HCT116 (cell line): ENCODE measurements around the gene CCN5. TPM values are rescaled to one million over a fixed set of nuclear protein-coding genes. Genes with fewer than 3 reads are reported as not detected.

Experiments
- ATAC-seq: fragments of 200-7000 bp; cut with Tn5 transposase; 2 replicates; pipeline ENCODE4 v1.9.1; 2020; ENCODE audit warnings: mild to moderate bottlenecking, moderate library complexity
- BruUV-seq: library from RNA; stranded (reverse); fragments of 400-500 nt; replicated peaks from 2 replicates; lab custom pipeline; 2021; lab: Mats Ljungman, UMichigan
- CTCF ChIA-PET: fragments of 300-600 bp; sonication (Branson Sonifier 250); formaldehyde crosslinking; loops from one replicate; lab custom pipeline; 2021; ENCODE audit warnings: antibody characterized with exemption; lab: Charles Lee
- POLR2A ChIA-PET: fragments of 300-600, 350-600 bp; sonication (Branson Sonifier 250); formaldehyde crosslinking; loops from one replicate; lab custom pipeline; 2021; ENCODE audit warnings: antibody characterized with exemption; lab: Charles Lee
- RAD21 ChIA-PET, 2 experiments: fragments of 300-600 bp; sonication (Branson Sonifier 250); formaldehyde crosslinking; loops; one replicate each; lab custom pipeline; 2023; ENCODE audit warnings: low total read pairs in 2 of 2; ENCODE audit not compliant: uncharacterized antibody in 2 of 2, unreplicated experiment in 2 of 2, low non-redundant PET in 1 of 2; lab: Charles Lee
- DNase-seq: peaks from one replicate; pipeline ENCODE4 v3.0.0-alpha.2; 2010; ENCODE audit warnings: low read depth, low spot score
- H2AFZ ChIP-seq: fragments of 200-600 bp; shearing (Covaris generic), sonication (generic); 2 replicates; pipeline ENCODE4 v1.6.1; 2017; ENCODE audit warnings: low read depth, mixed run types, mixed read lengths, antibody characterized with exemption, low read length; ENCODE audit not compliant: poor library complexity, severe bottlenecking
- H3K27ac ChIP-seq: 2 replicates; pipeline ENCODE4 v1.5.1; 2012; ENCODE audit warnings: low read depth, low read length
- H3K27me3 ChIP-seq: fragments of 200-600 bp; sonication (generic); 2 replicates; pipeline ENCODE4 v1.6.1; 2016; ENCODE audit warnings: mixed run types, low read length, mixed read lengths; ENCODE audit not compliant: insufficient read depth
- H3K36me3 ChIP-seq, 2 experiments: fragments of 200-500 bp in 1 of 2; fragments of 200-600 bp in 1 of 2; sonication (Bioruptor generic) in 1 of 2; sonication (generic) in 1 of 2; 2 replicates each; pipeline versions ENCODE4 v1.5.1 to v1.6.1; 2014 to 2016; ENCODE audit warnings: low read length in 2 of 2, inconsistent platforms in 1 of 2, mixed read lengths in 1 of 2, mixed run types in 1 of 2; ENCODE audit not compliant: insufficient read depth in 2 of 2, control insufficient read depth in 1 of 2
- H3K4me1 ChIP-seq, 2 experiments: fragments of 200-600 bp in 1 of 2; sonication (generic) in 1 of 2; 2 replicates each; pipeline versions ENCODE4 v1.5.1 to v1.6.1; 2012 to 2017; ENCODE audit warnings: low read length in 2 of 2, inconsistent platforms in 1 of 2, mild to moderate bottlenecking in 1 of 2, mixed read lengths in 1 of 2, mixed run types in 1 of 2, moderate library complexity in 1 of 2; ENCODE audit not compliant: insufficient read depth in 2 of 2, control insufficient read depth in 1 of 2
- H3K4me2 ChIP-seq: fragments of 200-600 bp; sonication (generic); 2 replicates; pipeline ENCODE4 v1.6.1; 2017; ENCODE audit warnings: mixed run types, low read length, mixed read lengths
- H3K4me3 ChIP-seq, 2 experiments: fragments of 200-600 bp in 1 of 2; sonication (generic) in 1 of 2; replicated peaks in 1 of 2; 2 replicates each; pipeline ENCODE4 v1.5.1; 2011 to 2016; ENCODE audit warnings: low read length in 2 of 2, control low read depth in 1 of 2, low read depth in 1 of 2, mild to moderate bottlenecking in 1 of 2, mixed read lengths in 1 of 2, mixed run types in 1 of 2
- H3K79me2 ChIP-seq: fragments of 200-600 bp; sonication (generic); 2 replicates; pipeline ENCODE4 v1.6.1; 2017; ENCODE audit warnings: mild to moderate bottlenecking, mixed run types, low read length, moderate library complexity, mixed read lengths; ENCODE audit not compliant: insufficient read depth
- H3K9ac ChIP-seq: fragments of 200-600 bp; sonication (generic); 2 replicates; pipeline ENCODE4 v1.6.1; 2016; ENCODE audit warnings: low read length, mixed read lengths
- H3K9me2 ChIP-seq: fragments of 200-600 bp; sonication (generic), shearing (Covaris generic); 2 replicates; pipeline ENCODE4 v1.6.1; 2017; ENCODE audit warnings: mixed run types, mild to moderate bottlenecking, moderate library complexity; ENCODE audit not compliant: insufficient read depth
- H3K9me3 ChIP-seq, 2 experiments: fragments of 200-500 bp in 1 of 2; fragments of 200-600 bp in 1 of 2; sonication (Bioruptor generic) in 1 of 2; sonication (generic) in 1 of 2; 2 replicates each; pipeline ENCODE4 v1.6.1; 2014 to 2017; ENCODE audit warnings: low read length in 2 of 2, mixed read lengths in 2 of 2, inconsistent platforms in 1 of 2, low read depth in 1 of 2, mild to moderate bottlenecking in 1 of 2, mixed run types in 1 of 2, moderate library complexity in 1 of 2; ENCODE audit not compliant: control insufficient read depth in 1 of 2, insufficient read depth in 1 of 2
- H4K20me1 ChIP-seq: fragments of 200-600 bp; sonication (generic), shearing (Covaris generic); 2 replicates; pipeline ENCODE4 v1.6.1; 2017; ENCODE audit warnings: mixed run types, mild to moderate bottlenecking, moderate library complexity; ENCODE audit not compliant: insufficient read depth
- CBX3 ChIP-seq: IDR thresholded peaks from 2 replicates; pipeline ENCODE4 v1.6.1; 2012; ENCODE audit warnings: low read depth
- EGR1 ChIP-seq: IDR thresholded peaks from 2 replicates; pipeline ENCODE4 v1.6.1; 2012; ENCODE audit warnings: low read depth
- EZH2 ChIP-seq: fragments of 200-600 bp; sonication (generic); IDR thresholded peaks from 2 replicates; pipeline ENCODE4 v1.6.1; 2017; ENCODE audit warnings: antibody characterized with exemption, mixed run types
- JUND ChIP-seq: IDR thresholded peaks from 2 replicates; pipeline ENCODE4 v1.6.1; 2012
- POLR2A ChIP-seq: IDR thresholded peaks from 2 replicates; pipeline ENCODE4 v1.7.0; 2011; ENCODE audit warnings: borderline replicate concordance; ENCODE audit not compliant: insufficient read depth, insufficient read length; ENCODE audit errors: extremely low read depth
- POLR2AphosphoS5 ChIP-seq: IDR thresholded peaks from 2 replicates; pipeline ENCODE4 v1.6.1; 2011; ENCODE audit warnings: mild to moderate bottlenecking, low read depth, low read length, moderate library complexity
- RAD21 ChIP-seq: IDR thresholded peaks from 2 replicates; pipeline ENCODE4 v1.6.1; 2012; ENCODE audit warnings: low read depth, mild to moderate bottlenecking
- SIN3A ChIP-seq: IDR thresholded peaks from 2 replicates; pipeline ENCODE4 v1.6.1; 2012; ENCODE audit warnings: low read depth
- SRF ChIP-seq: IDR thresholded peaks from 2 replicates; pipeline ENCODE4 v1.6.1; 2012; ENCODE audit warnings: low read depth
- YY1 ChIP-seq: IDR thresholded peaks from 2 replicates; pipeline ENCODE4 v1.6.1; 2011; ENCODE audit warnings: low read length, low read depth, moderate library complexity, mild to moderate bottlenecking; ENCODE audit not compliant: insufficient replicate concordance; ENCODE audit errors: extremely low read depth
- ZNF274 ChIP-seq: fragments of 200-500 bp; sonication (Bioruptor generic); IDR thresholded peaks from 2 replicates; pipeline ENCODE4 v1.6.1; 2014; ENCODE audit warnings: mild to moderate bottlenecking, low read depth, low read length, inconsistent platforms
- intact Hi-C: fragments of 100-400 bp; cut with micrococcal nuclease; formaldehyde crosslinking; loops from 2 replicates; pipeline ENCODE4 v1.10.0; 2022
- total RNA-seq: library from RNA; stranded (reverse); gene quantifications from one replicate; pipeline ENCODE4 v1.2.1, GENCODE V29; 2021; ENCODE audit not compliant: unreplicated experiment
- TF ChIP-seq, protein P1 (sequence below), 3 experiments: fragments of 200-600 bp in 1 of 3; sonication (generic) in 1 of 3; IDR thresholded peaks in 2 of 3; conservative IDR thresholded peaks in 1 of 3; 2 replicates each; pipeline ENCODE4 v1.5.1; 2012 to 2017; ENCODE audit warnings: low read depth in 2 of 3, low read length in 2 of 3, antibody characterized with exemption in 1 of 3, borderline replicate concordance in 1 of 3, control low read depth in 1 of 3, mild to moderate bottlenecking in 1 of 3, mixed read lengths in 1 of 3, mixed run types in 1 of 3, moderate library complexity in 1 of 3; ENCODE audit not compliant: insufficient read depth in 1 of 3
- TF ChIP-seq, protein P2 (sequence below): IDR thresholded peaks from 2 replicates; pipeline ENCODE4 v1.6.1; 2012; ENCODE audit warnings: low read depth
- TF ChIP-seq, protein P3 (sequence below): IDR thresholded peaks from 2 replicates; pipeline ENCODE4 v1.6.1; 2011; ENCODE audit warnings: mild to moderate bottlenecking, low read length, moderate library complexity; ENCODE audit not compliant: insufficient replicate concordance; ENCODE audit errors: extremely low read depth
- TF ChIP-seq, protein P4 (sequence below): IDR thresholded peaks from 2 replicates; pipeline ENCODE4 v1.6.1; 2012

CCN5 gene
- total RNA-seq, 1 experiment from 2014 or later = 0.20 TPM

DNA sequence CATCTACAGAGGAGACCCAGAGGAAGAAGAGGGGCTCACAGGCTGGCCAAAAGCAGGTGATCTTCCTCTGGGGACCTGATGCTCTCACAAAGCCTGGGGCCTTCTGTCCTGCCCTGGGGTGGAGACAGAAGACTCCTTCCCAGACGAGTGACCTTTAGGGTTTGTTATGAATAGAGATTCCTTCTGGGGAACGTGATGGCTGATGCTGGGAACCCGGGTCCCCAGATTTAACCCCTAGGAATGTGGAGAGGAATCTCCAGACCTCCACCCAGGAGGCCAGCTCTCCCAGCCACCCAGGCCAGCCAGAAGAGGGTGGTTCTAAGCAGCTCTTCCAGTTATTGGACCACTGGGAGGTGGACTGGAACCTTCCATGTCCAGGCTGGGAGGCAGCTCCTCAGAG lies 16.8 kb upstream of the CCN5 start:
- ChIA-PET RAD21 (no interaction called here), CTCF (no interaction called here), POLR2A (no interaction called here)
- Histone ChIP-seq H3K4me2 (no peak overlapping the region), H4K20me1 (no peaks in the 10 kb centered on the region), H3K27ac (no peak overlapping the region), H3K4me3 (no peak overlapping the region), H3K9ac (no peak overlapping the region), H3K9me3 (no peaks in the 10 kb centered on the region), H2AFZ (no peak overlapping the region), H3K27me3 (0 out of 2 replicates have a peak, but pooled peaks cover 4% of the 10 kb centered on the region), H3K4me1 (peaks cover 17 to 18% of the 10 kb centered on the region in 2 experiments), H3K36me3 (no peaks in the 10 kb centered on the region), H3K79me2 (no peaks in the 10 kb centered on the region), H3K9me2 (no peaks in the 10 kb centered on the region)
- intact Hi-C loops = no loop called here
- no TSS peak for BruUV-seq
- DNase-seq = no peak
- TF ChIP-seq JUND (no peak), POLR2AphosphoS5 (no peak), SIN3A (no peak), EGR1 (no peak), YY1 (no peak), EZH2 (no peak), RAD21 (no peak), SRF (no peak), POLR2A (no peak), CBX3 (no peak), ZNF274 (no peak)
- TF ChIP-seq, protein P1, sequence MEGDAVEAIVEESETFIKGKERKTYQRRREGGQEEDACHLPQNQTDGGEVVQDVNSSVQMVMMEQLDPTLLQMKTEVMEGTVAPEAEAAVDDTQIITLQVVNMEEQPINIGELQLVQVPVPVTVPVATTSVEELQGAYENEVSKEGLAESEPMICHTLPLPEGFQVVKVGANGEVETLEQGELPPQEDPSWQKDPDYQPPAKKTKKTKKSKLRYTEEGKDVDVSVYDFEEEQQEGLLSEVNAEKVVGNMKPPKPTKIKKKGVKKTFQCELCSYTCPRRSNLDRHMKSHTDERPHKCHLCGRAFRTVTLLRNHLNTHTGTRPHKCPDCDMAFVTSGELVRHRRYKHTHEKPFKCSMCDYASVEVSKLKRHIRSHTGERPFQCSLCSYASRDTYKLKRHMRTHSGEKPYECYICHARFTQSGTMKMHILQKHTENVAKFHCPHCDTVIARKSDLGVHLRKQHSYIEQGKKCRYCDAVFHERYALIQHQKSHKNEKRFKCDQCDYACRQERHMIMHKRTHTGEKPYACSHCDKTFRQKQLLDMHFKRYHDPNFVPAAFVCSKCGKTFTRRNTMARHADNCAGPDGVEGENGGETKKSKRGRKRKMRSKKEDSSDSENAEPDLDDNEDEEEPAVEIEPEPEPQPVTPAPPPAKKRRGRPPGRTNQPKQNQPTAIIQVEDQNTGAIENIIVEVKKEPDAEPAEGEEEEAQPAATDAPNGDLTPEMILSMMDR (IDR thresholded peaks at IDR 0.05 in 2 of 3, conservative IDR thresholded peaks at IDR 0.05 in 1 of 3; ENCODE audit: borderline replicate concordance in 1 of 3, insufficient read depth in 1 of 3, low read depth in 2 of 3, low read length in 2 of 3) = no peak
- TF ChIP-seq, protein P2, sequence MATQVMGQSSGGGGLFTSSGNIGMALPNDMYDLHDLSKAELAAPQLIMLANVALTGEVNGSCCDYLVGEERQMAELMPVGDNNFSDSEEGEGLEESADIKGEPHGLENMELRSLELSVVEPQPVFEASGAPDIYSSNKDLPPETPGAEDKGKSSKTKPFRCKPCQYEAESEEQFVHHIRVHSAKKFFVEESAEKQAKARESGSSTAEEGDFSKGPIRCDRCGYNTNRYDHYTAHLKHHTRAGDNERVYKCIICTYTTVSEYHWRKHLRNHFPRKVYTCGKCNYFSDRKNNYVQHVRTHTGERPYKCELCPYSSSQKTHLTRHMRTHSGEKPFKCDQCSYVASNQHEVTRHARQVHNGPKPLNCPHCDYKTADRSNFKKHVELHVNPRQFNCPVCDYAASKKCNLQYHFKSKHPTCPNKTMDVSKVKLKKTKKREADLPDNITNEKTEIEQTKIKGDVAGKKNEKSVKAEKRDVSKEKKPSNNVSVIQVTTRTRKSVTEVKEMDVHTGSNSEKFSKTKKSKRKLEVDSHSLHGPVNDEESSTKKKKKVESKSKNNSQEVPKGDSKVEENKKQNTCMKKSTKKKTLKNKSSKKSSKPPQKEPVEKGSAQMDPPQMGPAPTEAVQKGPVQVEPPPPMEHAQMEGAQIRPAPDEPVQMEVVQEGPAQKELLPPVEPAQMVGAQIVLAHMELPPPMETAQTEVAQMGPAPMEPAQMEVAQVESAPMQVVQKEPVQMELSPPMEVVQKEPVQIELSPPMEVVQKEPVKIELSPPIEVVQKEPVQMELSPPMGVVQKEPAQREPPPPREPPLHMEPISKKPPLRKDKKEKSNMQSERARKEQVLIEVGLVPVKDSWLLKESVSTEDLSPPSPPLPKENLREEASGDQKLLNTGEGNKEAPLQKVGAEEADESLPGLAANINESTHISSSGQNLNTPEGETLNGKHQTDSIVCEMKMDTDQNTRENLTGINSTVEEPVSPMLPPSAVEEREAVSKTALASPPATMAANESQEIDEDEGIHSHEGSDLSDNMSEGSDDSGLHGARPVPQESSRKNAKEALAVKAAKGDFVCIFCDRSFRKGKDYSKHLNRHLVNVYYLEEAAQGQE = no peak
- TF ChIP-seq, protein P3, sequence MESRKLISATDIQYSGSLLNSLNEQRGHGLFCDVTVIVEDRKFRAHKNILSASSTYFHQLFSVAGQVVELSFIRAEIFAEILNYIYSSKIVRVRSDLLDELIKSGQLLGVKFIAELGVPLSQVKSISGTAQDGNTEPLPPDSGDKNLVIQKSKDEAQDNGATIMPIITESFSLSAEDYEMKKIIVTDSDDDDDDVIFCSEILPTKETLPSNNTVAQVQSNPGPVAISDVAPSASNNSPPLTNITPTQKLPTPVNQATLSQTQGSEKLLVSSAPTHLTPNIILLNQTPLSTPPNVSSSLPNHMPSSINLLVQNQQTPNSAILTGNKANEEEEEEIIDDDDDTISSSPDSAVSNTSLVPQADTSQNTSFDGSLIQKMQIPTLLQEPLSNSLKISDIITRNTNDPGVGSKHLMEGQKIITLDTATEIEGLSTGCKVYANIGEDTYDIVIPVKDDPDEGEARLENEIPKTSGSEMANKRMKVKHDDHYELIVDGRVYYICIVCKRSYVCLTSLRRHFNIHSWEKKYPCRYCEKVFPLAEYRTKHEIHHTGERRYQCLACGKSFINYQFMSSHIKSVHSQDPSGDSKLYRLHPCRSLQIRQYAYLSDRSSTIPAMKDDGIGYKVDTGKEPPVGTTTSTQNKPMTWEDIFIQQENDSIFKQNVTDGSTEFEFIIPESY = no peak
- TF ChIP-seq, protein P4, sequence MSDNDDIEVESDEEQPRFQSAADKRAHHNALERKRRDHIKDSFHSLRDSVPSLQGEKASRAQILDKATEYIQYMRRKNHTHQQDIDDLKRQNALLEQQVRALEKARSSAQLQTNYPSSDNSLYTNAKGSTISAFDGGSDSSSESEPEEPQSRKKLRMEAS = no peak
- ATAC-seq = no peak
